H4 (cell line): Measurements from ENCODE around the gene TMX2. TPM values are rescaled to one million over a fixed set of nuclear protein-coding genes. Genes with fewer than 3 reads are reported as not detected.
A peak's percentile ranks its signal among the peaks of the same experiment; 100 is the strongest.

ENCODE experiments used
- DNase-seq: peaks from one replicate; pipeline ENCODE4 v3.0.0-alpha.2; 2015; ENCODE audit warnings: low spot score
- total RNA-seq: library from RNA; depleted of rRNA; stranded (reverse); fragments of >200 nt; shearing (Covaris generic); gene quantifications from 2 replicates; pipeline ENCODE4 v1.2.3, GENCODE V29; 2014; rRNA removed

Gene TMX2
- total RNA-seq, 1 experiment from 2014 or later, result 142 TPM

GRCh38 chr11:57764972-57765371 lies 52.6 kb downstream of the TMX2 start:
- no peak for DNase-seq

GRCh38 chr11:57770793-57771192 lies 58.4 kb downstream of the TMX2 start:
- DNase-seq, result no peak

GRCh38 chr11:57771365-57771764 lies 59.0 kb downstream of the TMX2 start:
- no peak for DNase-seq

GRCh38 chr11:57772562-57772961 lies 60.2 kb downstream of the TMX2 start:
- no peak for DNase-seq

GRCh38 chr11:57773026-57773598 lies 60.7 kb downstream of the TMX2 start:
- DNase-seq, result no peak

- DNase-seq, result no peak
These were observed 63.1 kb downstream of the TMX2 start for GRCh38 chr11:57775491-57775890.

- no peak for DNase-seq
These were observed 63.7 kb downstream of the TMX2 start for GRCh38 chr11:57776031-57776521.

- no peak for DNase-seq
These were observed 64.3 kb downstream of the TMX2 start for GRCh38 chr11:57776577-57777210.

GRCh38 chr11:57777969-57778317 lies 65.5 kb downstream of the TMX2 start:
- DNase-seq, result peak; percentile 43

- DNase-seq, result peak; percentile 98
These were observed 66.1 kb downstream of the TMX2 start for GRCh38 chr11:57778318-57779037.

- peak; percentile 63 for DNase-seq
These were observed 66.9 kb downstream of the TMX2 start for GRCh38 chr11:57779276-57779675.

- DNase-seq, result no peak
These were observed 69.1 kb downstream of the TMX2 start for GRCh38 chr11:57781529-57781943.

- DNase-seq, result no peak
These were observed 72.7 kb downstream of the TMX2 start for GRCh38 chr11:57785072-57785471.

- DNase-seq, result no peak
These were observed 74.0 kb downstream of the TMX2 start for GRCh38 chr11:57786436-57786835.

GRCh38 chr11:57787006-57787604 lies 74.7 kb downstream of the TMX2 start:
- no peak for DNase-seq

GRCh38 chr11:57787920-57788702 lies 75.7 kb downstream of the TMX2 start:
- DNase-seq, result no peak

GRCh38 chr11:57788703-57789088 lies 76.3 kb downstream of the TMX2 start:
- DNase-seq, result no peak

Other genes starting within 250 kb of the TMX2 start
- gene SLC43A1, start 196.9 kb upstream of the TMX2 start, total RNA-seq, result 3.5 and 6.0 TPM in 2 replicates
- 111 and 118 TPM in 2 replicates for gene TIMM10, start 181.8 kb upstream of the TMX2 start, total RNA-seq
- gene SMTNL1, start 175.0 kb upstream of the TMX2 start, total RNA-seq, result not detected in 2 replicates
- gene UBE2L6, start 144.9 kb upstream of the TMX2 start, total RNA-seq, result 103 and 149 TPM in 2 replicates
- 1.2 and 8.3 TPM in 2 replicates for gene SERPING1, start 114.9 kb upstream of the TMX2 start, total RNA-seq
- gene YPEL4, start 62.7 kb upstream of the TMX2 start, total RNA-seq, result 1.2 and 3.3 TPM in 2 replicates
- gene CLP1, start 54.8 kb upstream of the TMX2 start, total RNA-seq, result 24.4 and 27.5 TPM in 2 replicates
- 23.5 and 32.4 TPM in 2 replicates for gene ZDHHC5, start 44.5 kb upstream of the TMX2 start, total RNA-seq
- 25.3 and 29.7 TPM in 2 replicates for gene MED19, start 378 bp upstream of the TMX2 start, total RNA-seq
- 218 and 298 TPM in 2 replicates for gene SELENOH, start 28.9 kb downstream of the TMX2 start, total RNA-seq
- not detected in 2 replicates for gene BTBD18, start 39.2 kb downstream of the TMX2 start, total RNA-seq
- 50.0 and 56.3 TPM in 2 replicates for gene CTNND1, start 49.2 kb downstream of the TMX2 start, total RNA-seq